ENCODE results near the gene MSRB1. TPM values are rescaled to one million over a fixed set of nuclear protein-coding genes. Genes with fewer than 3 reads are reported as not detected.

The MSRB1 gene
- total RNA-seq, 1 experiment from 2014 or later: 26.4 TPM

DNA sequence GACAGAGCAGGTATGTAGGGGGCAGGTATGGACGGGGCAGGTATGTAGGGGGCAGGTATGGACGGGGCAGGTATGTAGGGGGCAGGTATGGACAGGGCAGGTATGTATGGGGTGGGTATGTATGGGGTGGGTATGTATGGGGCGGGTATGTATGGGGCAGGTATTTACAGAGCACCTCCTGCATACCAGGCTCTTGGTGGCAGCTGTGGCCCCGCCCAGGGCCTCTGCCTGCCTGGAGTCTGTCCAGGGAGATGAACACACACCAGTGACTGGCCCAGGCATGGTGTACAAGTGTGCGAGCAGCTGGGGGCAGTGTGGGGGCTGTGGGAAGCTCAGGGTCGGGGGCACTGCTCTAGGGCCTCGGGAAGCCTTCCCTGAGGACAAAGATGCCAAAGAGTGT, 7.0 kb upstream of the MSRB1 start (continued):
- TF ChIP-seq, protein P1, sequence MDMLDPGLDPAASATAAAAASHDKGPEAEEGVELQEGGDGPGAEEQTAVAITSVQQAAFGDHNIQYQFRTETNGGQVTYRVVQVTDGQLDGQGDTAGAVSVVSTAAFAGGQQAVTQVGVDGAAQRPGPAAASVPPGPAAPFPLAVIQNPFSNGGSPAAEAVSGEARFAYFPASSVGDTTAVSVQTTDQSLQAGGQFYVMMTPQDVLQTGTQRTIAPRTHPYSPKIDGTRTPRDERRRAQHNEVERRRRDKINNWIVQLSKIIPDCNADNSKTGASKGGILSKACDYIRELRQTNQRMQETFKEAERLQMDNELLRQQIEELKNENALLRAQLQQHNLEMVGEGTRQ (CRISPR knock-in tag; IDR thresholded peaks at IDR 0.05): no peak
- TF ChIP-seq, protein P2, sequence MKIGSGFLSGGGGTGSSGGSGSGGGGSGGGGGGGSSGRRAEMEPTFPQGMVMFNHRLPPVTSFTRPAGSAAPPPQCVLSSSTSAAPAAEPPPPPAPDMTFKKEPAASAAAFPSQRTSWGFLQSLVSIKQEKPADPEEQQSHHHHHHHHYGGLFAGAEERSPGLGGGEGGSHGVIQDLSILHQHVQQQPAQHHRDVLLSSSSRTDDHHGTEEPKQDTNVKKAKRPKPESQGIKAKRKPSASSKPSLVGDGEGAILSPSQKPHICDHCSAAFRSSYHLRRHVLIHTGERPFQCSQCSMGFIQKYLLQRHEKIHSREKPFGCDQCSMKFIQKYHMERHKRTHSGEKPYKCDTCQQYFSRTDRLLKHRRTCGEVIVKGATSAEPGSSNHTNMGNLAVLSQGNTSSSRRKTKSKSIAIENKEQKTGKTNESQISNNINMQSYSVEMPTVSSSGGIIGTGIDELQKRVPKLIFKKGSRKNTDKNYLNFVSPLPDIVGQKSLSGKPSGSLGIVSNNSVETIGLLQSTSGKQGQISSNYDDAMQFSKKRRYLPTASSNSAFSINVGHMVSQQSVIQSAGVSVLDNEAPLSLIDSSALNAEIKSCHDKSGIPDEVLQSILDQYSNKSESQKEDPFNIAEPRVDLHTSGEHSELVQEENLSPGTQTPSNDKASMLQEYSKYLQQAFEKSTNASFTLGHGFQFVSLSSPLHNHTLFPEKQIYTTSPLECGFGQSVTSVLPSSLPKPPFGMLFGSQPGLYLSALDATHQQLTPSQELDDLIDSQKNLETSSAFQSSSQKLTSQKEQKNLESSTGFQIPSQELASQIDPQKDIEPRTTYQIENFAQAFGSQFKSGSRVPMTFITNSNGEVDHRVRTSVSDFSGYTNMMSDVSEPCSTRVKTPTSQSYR (CRISPR knock-in tag; IDR thresholded peaks at IDR 0.05): no peak
- TF ChIP-seq CREB1 (CRISPR knock-in tag; IDR thresholded peaks at IDR 0.05) (no peak), NR1H2 (CRISPR knock-in tag; IDR thresholded peaks at IDR 0.05) (no peak), ZNF317 (CRISPR knock-in tag; IDR thresholded peaks at IDR 0.05; ENCODE audit: borderline replicate concordance, low read depth) (no peak)
- TF ChIP-seq, protein P3, sequence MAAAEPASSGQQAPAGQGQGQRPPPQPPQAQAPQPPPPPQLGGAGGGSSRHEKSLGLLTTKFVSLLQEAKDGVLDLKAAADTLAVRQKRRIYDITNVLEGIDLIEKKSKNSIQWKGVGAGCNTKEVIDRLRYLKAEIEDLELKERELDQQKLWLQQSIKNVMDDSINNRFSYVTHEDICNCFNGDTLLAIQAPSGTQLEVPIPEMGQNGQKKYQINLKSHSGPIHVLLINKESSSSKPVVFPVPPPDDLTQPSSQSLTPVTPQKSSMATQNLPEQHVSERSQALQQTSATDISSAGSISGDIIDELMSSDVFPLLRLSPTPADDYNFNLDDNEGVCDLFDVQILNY (CRISPR knock-in tag; IDR thresholded peaks at IDR 0.05): no peak

DNA sequence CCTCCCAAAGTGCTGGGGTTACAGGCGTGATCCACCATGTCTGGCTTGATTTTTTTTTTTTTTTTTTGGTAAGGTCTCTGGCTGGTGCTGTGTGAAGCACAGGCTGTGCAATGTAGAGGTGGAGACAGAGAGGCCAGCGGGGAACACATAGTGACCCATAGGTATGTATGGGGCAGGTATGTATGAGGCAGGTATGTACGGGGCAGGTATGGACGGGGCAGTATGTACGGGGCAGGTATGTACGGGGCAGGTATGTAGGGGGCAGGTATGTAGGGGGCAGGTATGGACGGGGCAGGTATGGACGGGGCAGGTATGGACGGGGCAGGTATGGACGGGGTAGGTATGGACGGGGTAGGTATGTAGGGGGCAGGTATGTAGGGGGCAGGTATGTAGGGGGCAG, 6.5 kb upstream of the MSRB1 start:
- Mint-ChIP-seq H3K4me1 (peaks cover 6% of the 10 kb centered on the region), H3K27me3 (ENCODE audit: low read depth) (peaks cover 11% of the 10 kb centered on the region; the same call in 1 of the 2 replicates), H3K36me3 (no peaks in the 10 kb centered on the region), H3K9me3 (no peaks in the 10 kb centered on the region), H3K4me3 (no peak overlapping the region), H3K27ac (no peak overlapping the region)
- POLR2A ChIA-PET: no interaction called here
- CTCF ChIA-PET: interaction anchor here (1.0 kb wide), 1 partner anchor 20 kb away, joined by 3 read pairs; no protein-coding TSS in a partner anchor
- no peak for DNase-seq (ENCODE audit: low spot score)
- ATAC-seq: no peak
- TF ChIP-seq FOXP1 (CRISPR knock-in tag; IDR thresholded peaks at IDR 0.05; ENCODE audit: borderline replicate concordance): no peak
- TF ChIP-seq, protein P4, sequence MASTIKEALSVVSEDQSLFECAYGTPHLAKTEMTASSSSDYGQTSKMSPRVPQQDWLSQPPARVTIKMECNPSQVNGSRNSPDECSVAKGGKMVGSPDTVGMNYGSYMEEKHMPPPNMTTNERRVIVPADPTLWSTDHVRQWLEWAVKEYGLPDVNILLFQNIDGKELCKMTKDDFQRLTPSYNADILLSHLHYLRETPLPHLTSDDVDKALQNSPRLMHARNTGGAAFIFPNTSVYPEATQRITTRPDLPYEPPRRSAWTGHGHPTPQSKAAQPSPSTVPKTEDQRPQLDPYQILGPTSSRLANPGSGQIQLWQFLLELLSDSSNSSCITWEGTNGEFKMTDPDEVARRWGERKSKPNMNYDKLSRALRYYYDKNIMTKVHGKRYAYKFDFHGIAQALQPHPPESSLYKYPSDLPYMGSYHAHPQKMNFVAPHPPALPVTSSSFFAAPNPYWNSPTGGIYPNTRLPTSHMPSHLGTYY (CRISPR knock-in tag; IDR thresholded peaks at IDR 0.05): no peak
- no peak for TF ChIP-seq NR3C1 (CRISPR knock-in tag; conservative IDR thresholded peaks at IDR 0.05; ENCODE audit: low read depth)
- no peak for TF ChIP-seq ZNF232 (CRISPR knock-in tag; IDR thresholded peaks at IDR 0.05)
- TF ChIP-seq, protein P5, sequence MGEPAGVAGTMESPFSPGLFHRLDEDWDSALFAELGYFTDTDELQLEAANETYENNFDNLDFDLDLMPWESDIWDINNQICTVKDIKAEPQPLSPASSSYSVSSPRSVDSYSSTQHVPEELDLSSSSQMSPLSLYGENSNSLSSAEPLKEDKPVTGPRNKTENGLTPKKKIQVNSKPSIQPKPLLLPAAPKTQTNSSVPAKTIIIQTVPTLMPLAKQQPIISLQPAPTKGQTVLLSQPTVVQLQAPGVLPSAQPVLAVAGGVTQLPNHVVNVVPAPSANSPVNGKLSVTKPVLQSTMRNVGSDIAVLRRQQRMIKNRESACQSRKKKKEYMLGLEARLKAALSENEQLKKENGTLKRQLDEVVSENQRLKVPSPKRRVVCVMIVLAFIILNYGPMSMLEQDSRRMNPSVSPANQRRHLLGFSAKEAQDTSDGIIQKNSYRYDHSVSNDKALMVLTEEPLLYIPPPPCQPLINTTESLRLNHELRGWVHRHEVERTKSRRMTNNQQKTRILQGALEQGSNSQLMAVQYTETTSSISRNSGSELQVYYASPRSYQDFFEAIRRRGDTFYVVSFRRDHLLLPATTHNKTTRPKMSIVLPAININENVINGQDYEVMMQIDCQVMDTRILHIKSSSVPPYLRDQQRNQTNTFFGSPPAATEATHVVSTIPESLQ (CRISPR knock-in tag; IDR thresholded peaks at IDR 0.05): no peak
- TF ChIP-seq, protein P6, sequence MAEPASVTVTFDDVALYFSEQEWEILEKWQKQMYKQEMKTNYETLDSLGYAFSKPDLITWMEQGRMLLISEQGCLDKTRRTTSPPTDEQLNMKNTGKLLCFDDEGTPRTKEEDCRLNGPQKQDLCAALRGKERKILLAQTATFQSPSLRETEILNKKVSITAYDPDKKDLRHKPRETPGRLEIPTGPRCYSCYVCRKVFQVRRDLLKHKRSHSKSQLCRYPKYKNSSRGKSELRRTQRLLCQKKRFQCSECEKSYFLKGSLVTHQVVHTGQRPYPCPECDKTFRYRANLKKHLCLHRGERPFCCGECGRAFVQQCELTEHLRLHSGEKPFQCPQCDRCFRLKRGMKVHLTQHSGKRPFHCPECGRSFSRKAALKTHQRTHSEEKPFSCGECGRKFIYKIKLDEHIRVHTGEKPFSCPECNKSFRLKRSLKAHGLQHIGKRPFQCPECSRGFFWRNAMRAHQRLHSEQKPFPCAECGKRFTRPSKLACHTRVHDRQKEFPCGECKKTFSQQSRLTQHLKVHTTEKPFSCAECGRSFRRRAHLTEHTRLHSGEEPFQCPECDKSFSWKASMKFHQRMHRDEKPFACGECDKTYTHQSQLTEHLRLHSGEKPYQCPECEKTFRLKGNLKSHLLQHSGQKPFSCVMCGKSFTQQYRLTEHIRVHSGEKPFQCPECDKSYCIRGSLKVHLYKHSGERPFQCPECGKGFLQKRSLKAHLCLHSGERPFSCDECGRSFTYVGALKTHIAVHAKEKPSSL (CRISPR knock-in tag; conservative IDR thresholded peaks at IDR 0.05): no peak
- TF ChIP-seq, protein P7, sequence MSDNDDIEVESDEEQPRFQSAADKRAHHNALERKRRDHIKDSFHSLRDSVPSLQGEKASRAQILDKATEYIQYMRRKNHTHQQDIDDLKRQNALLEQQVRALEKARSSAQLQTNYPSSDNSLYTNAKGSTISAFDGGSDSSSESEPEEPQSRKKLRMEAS (CRISPR knock-in tag; IDR thresholded peaks at IDR 0.05): no peak
- TF ChIP-seq GABPB1 (CRISPR knock-in tag; IDR thresholded peaks at IDR 0.05): no peak
- no peak for TF ChIP-seq ELF4 (CRISPR knock-in tag; IDR thresholded peaks at IDR 0.05; ENCODE audit: low read depth)
- no peak for TF ChIP-seq NFATC4 (CRISPR knock-in tag; IDR thresholded peaks at IDR 0.05)
- no peak for TF ChIP-seq TP53 (CRISPR knock-in tag; IDR thresholded peaks at IDR 0.05)
- TF ChIP-seq SOX15 (CRISPR knock-in tag; IDR thresholded peaks at IDR 0.05): no peak
- no peak for TF ChIP-seq ESRRA (CRISPR knock-in tag; IDR thresholded peaks at IDR 0.05; ENCODE audit: borderline replicate concordance)
- TF ChIP-seq, protein P8, sequence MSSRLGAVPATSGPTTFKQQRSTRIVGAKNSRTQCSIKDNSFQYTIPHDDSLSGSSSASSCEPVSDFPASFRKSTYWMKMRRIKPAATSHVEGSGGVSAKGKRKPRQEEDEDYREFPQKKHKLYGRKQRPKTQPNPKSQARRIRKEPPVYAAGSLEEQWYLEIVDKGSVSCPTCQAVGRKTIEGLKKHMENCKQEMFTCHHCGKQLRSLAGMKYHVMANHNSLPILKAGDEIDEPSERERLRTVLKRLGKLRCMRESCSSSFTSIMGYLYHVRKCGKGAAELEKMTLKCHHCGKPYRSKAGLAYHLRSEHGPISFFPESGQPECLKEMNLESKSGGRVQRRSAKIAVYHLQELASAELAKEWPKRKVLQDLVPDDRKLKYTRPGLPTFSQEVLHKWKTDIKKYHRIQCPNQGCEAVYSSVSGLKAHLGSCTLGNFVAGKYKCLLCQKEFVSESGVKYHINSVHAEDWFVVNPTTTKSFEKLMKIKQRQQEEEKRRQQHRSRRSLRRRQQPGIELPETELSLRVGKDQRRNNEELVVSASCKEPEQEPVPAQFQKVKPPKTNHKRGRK (CRISPR knock-in tag; IDR thresholded peaks at IDR 0.05; ENCODE audit: borderline replicate concordance): no peak
- TF ChIP-seq JAZF1 (CRISPR knock-in tag; IDR thresholded peaks at IDR 0.05): no peak
- no peak for TF ChIP-seq ZNF219 (CRISPR knock-in tag; IDR thresholded peaks at IDR 0.05; ENCODE audit: borderline replicate concordance)

Measured in WTC11 (cell line).